NOMO-1 treated with DMSO at 0.1 percent for 48 hours (cell line): Measurements from ENCODE around the gene ZNF219.

Experiments used
- DNase-seq: peaks from one replicate; lab custom pipeline; 2025; ENCODE audit not compliant: unreplicated experiment; lab: John Stamatoyannopoulos, UW

The ZNF219 gene

GRCh38 chr14:21102521-21103410 is 4.3 kb upstream of the ZNF219 start:
- DNase-seq: no peak

- DNase-seq: no peak
Observed at GRCh38 chr14:21101802-21102413, 3.5 kb upstream of the ZNF219 start.

GRCh38 chr14:21100931-21101330 is 2.5 kb upstream of the ZNF219 start, which contains the start of gene TMEM253:
Gene TMEM253, plus strand, starts transcription at chr14:21101066. Its CDS starts 278 bp downstream, at chr14:21101344.
- no peak for DNase-seq

- no peak for DNase-seq
Observed at GRCh38 chr14:21099596-21099985, 1.1 kb upstream of the ZNF219 start.

- DNase-seq: no peak
Observed at GRCh38 chr14:21098892-21099595, 589 bp upstream of the ZNF219 start.

GRCh38 chr14:21097636-21098075 is 799 bp downstream of the ZNF219 start:
- DNase-seq: no peak

- DNase-seq: no peak
Observed at GRCh38 chr14:21096978-21097635, 1.3 kb downstream of the ZNF219 start.

GRCh38 chr14:21096438-21096837 is 2.0 kb downstream of the ZNF219 start:
- DNase-seq: no peak

GRCh38 chr14:21095430-21096205 is 2.8 kb downstream of the ZNF219 start:
- no peak for DNase-seq

GRCh38 chr14:21093769-21094681 is 4.4 kb downstream of the ZNF219 start:
- DNase-seq: no peak

- no peak for DNase-seq
Observed at GRCh38 chr14:21093018-21093417, 5.4 kb downstream of the ZNF219 start.

GRCh38 chr14:21092273-21093011 is 6.0 kb downstream of the ZNF219 start:
- DNase-seq: peak; percentile 67

- no peak for DNase-seq
Observed at GRCh38 chr14:21091821-21092272, 6.6 kb downstream of the ZNF219 start.

- no peak for DNase-seq
Observed at GRCh38 chr14:21090940-21091663, 7.4 kb downstream of the ZNF219 start.

GRCh38 chr14:21090194-21090939 is 8.1 kb downstream of the ZNF219 start:
- no peak for DNase-seq

GRCh38 chr14:21089877-21090193 is 8.6 kb downstream of the ZNF219 start:
- DNase-seq: no peak

- no peak for DNase-seq
Observed at GRCh38 chr14:21089271-21089670, 9.2 kb downstream of the ZNF219 start.
